Measurements from ENCODE around the gene NGEF. TPM values are rescaled to one million over a fixed set of nuclear protein-coding genes. Genes with fewer than 3 reads are reported as not detected.

The NGEF gene
- polyA plus RNA-seq, 1 of the 3 experiments (the other 2 are of a cell fraction), result 1.4 TPM

DNA sequence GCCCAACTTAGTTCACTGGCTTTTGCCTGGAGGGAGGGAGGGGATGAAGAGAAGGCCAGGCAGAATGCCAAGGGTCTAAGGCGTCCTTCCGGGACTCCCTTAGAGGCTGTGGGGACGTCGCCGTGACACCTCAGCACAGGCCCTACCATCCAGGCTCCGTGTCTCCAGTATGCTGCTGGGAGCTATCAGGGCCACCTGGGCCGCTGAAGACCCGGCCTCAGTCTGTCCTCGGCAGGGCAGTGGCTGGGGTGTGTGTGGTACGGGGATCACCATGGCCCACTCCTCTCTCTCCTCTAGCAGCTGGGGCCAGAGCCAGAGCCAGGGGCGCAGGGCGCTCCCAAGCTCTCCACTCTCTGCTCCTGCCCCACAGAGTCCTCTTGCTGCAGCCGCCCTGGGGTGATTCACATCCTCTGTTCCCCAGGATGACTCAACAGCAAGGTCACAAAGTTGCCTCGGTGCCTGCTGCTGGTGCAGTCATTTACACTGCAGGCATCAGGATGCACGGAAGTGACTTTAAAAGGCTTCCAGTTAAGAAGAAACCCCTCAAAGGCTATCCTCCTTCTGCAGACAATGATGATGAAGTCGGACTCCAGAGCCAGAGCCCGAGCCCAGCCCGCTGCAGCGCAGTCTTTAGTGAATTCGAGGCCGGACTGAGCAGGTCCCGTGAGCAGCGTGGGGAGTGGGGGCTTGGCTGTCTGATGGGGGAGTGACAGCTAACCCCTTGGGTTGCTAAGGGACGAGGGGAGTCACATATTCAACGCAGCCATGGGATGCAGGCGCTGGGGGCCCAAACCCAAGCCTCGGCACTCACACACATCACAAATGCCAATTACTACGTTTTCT is 111.1 kb downstream of the NGEF start (continued):
- TF ChIP-seq RCOR1 (IDR thresholded peaks at IDR 0.05; ENCODE audit: low read length), result no peak
- TF ChIP-seq POLR2AphosphoS5 (IDR thresholded peaks at IDR 0.05; ENCODE audit: low read depth, low read length), result peak; percentile 24; the same call in 1 of the 2 replicates
- TF ChIP-seq, protein P1, sequence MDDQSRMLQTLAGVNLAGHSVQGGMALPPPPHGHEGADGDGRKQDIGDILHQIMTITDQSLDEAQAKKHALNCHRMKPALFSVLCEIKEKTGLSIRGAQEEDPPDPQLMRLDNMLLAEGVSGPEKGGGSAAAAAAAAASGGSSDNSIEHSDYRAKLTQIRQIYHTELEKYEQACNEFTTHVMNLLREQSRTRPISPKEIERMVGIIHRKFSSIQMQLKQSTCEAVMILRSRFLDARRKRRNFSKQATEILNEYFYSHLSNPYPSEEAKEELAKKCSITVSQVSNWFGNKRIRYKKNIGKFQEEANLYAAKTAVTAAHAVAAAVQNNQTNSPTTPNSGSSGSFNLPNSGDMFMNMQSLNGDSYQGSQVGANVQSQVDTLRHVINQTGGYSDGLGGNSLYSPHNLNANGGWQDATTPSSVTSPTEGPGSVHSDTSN (IDR thresholded peaks at IDR 0.05), result peak; percentile 39; the same call in 1 of the 2 replicates

DNA sequence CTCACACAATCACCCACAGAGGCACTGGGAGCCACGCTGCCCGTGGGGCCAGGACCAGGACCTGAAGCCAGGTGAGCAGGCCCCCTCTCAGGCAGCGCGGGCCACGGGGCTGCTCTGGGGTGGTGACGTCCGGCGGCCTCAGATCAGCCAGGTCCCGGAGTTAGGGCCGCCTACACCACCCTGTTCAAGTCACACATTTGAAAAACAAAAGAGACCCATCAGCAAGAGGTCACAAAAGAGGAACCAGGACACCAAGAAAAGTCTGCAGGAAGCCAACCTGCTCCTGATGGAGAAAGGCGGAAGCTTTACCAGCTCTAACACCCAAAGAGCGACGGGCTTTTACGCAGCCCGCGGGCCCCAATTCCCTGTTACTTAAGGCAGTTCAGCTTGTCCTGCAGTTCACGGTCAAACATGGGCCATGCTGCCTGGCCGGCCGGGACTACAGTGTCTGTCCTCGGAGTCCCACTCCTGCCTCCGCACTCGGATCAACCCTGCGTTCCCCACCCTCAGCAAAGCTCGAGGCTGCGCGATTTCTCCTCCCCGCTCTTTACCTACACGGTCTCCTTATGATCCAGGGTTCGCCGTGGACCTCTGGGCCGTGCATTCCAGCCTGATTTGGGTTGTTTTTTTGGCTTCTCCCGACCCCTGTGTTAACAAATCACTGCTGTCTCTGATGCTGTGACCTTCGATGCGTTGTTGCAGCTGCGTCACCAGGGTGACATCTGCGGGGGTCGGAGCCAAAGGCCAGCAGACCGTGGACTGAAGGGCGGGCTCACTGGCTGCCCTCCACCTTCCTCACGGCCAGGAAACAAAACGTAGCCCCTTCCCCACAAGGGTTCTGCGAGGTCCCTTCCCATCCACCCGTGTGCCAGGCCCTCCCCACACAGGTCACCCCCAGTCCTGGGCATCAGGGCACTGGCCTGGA is 112.0 kb downstream of the NGEF start:
- Histone ChIP-seq H3F3A (replicated peaks; ENCODE audit: insufficient read depth) (peaks cover 3% of the 10 kb centered on the region), H4K20me1 (ENCODE audit: insufficient read depth) (no peaks in the 10 kb centered on the region), H3K27ac (ENCODE audit: low read depth in 2 of 2, low read length in 1 of 2) (peak overlapping the region in 1 of 2 experiments; percentile 70; a peak in 2 of 4 replicates), H3K4me1 (ENCODE audit: control insufficient read depth in 1 of 2, insufficient read depth in 2 of 2, low read depth in 1 of 2, low read length in 1 of 2) (peaks cover 0 to 12% of the 10 kb centered on the region in 2 experiments; a peak in 3 of 4 replicates), H3K79me2 (ENCODE audit: insufficient read depth) (no peaks in the 10 kb centered on the region), H3K4me3 (ENCODE audit: low read depth in 2 of 2, low read length in 1 of 2) (no peak overlapping the region), H3K9me2 (no peaks in the 10 kb centered on the region), H3K36me3 (replicated peaks in 1 of 2; ENCODE audit: control insufficient read depth in 1 of 2, insufficient read depth in 2 of 2, low read length in 1 of 2) (no peaks in the 10 kb centered on the region), H3K27me3 (ENCODE audit: insufficient read depth) (no peaks in the 10 kb centered on the region), H2AFZ (ENCODE audit: low read depth) (peak overlapping the region; percentile 74; the same call in 1 of the 2 replicates), H3K9me3 (no peaks in the 10 kb centered on the region), H3K4me2 (peak overlapping the region; percentile 70), H3K9ac (peak overlapping the region; percentile 48; the same call in 1 of the 2 replicates)
- CTCF ChIA-PET, result no interaction called here
- TF ChIP-seq NRF1 (IDR thresholded peaks at IDR 0.05; ENCODE audit: low read depth, low read length) (no peak), GABPA (IDR thresholded peaks at IDR 0.05; ENCODE audit: low read depth) (no peak), GATA2 (CRISPR knock-in tag; IDR thresholded peaks at IDR 0.05) (no peak), RAD21 (IDR thresholded peaks at IDR 0.05; ENCODE audit: low read length) (no peak), POLR2AphosphoS5 (IDR thresholded peaks at IDR 0.05; ENCODE audit: low read depth, low read length) (no peak), MXI1 (IDR thresholded peaks at IDR 0.05; ENCODE audit: low read depth, low read length) (no peak), TCF12 (IDR thresholded peaks at IDR 0.05) (no peak), FOXJ3 (CRISPR knock-in tag; IDR thresholded peaks at IDR 0.05) (no peak), SIN3A (IDR thresholded peaks at IDR 0.05; ENCODE audit: borderline replicate concordance, low read depth, low read length) (no peak), ELF1 (IDR thresholded peaks at IDR 0.05) (no peak), RCOR1 (IDR thresholded peaks at IDR 0.05; ENCODE audit: low read length) (no peak)
- TF ChIP-seq, protein P1 (IDR thresholded peaks at IDR 0.05), result no peak
- TF ChIP-seq, protein P2, sequence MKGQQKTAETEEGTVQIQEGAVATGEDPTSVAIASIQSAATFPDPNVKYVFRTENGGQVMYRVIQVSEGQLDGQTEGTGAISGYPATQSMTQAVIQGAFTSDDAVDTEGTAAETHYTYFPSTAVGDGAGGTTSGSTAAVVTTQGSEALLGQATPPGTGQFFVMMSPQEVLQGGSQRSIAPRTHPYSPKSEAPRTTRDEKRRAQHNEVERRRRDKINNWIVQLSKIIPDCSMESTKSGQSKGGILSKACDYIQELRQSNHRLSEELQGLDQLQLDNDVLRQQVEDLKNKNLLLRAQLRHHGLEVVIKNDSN (IDR thresholded peaks at IDR 0.05; ENCODE audit: borderline replicate concordance, low read depth), result no peak
- TF ChIP-seq, protein P3, sequence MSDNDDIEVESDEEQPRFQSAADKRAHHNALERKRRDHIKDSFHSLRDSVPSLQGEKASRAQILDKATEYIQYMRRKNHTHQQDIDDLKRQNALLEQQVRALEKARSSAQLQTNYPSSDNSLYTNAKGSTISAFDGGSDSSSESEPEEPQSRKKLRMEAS (IDR thresholded peaks at IDR 0.05; ENCODE audit: low read depth), result no peak
- TF ChIP-seq, protein P4, sequence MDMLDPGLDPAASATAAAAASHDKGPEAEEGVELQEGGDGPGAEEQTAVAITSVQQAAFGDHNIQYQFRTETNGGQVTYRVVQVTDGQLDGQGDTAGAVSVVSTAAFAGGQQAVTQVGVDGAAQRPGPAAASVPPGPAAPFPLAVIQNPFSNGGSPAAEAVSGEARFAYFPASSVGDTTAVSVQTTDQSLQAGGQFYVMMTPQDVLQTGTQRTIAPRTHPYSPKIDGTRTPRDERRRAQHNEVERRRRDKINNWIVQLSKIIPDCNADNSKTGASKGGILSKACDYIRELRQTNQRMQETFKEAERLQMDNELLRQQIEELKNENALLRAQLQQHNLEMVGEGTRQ (IDR thresholded peaks at IDR 0.05; ENCODE audit: borderline replicate concordance, low read depth, low read length), result no peak
- TF ChIP-seq, protein P5, sequence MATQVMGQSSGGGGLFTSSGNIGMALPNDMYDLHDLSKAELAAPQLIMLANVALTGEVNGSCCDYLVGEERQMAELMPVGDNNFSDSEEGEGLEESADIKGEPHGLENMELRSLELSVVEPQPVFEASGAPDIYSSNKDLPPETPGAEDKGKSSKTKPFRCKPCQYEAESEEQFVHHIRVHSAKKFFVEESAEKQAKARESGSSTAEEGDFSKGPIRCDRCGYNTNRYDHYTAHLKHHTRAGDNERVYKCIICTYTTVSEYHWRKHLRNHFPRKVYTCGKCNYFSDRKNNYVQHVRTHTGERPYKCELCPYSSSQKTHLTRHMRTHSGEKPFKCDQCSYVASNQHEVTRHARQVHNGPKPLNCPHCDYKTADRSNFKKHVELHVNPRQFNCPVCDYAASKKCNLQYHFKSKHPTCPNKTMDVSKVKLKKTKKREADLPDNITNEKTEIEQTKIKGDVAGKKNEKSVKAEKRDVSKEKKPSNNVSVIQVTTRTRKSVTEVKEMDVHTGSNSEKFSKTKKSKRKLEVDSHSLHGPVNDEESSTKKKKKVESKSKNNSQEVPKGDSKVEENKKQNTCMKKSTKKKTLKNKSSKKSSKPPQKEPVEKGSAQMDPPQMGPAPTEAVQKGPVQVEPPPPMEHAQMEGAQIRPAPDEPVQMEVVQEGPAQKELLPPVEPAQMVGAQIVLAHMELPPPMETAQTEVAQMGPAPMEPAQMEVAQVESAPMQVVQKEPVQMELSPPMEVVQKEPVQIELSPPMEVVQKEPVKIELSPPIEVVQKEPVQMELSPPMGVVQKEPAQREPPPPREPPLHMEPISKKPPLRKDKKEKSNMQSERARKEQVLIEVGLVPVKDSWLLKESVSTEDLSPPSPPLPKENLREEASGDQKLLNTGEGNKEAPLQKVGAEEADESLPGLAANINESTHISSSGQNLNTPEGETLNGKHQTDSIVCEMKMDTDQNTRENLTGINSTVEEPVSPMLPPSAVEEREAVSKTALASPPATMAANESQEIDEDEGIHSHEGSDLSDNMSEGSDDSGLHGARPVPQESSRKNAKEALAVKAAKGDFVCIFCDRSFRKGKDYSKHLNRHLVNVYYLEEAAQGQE (IDR thresholded peaks at IDR 0.05; ENCODE audit: low read depth, low read length), result no peak
- POLR2A ChIA-PET, result no interaction called here
- WGBS (ENCODE audit: low lambda C conversion rate), result 92% methylated on average over 38 of the region's 43 CpGs
- DNase-seq, result no peak
